HepG2 (cell line): ENCODE results near the gene RPL27A.

Experiments
- ATF6 ChIP-seq: sonication (generic); formaldehyde crosslinking; conservative IDR thresholded peaks from 2 replicates; pipeline ENCODE4 v1.4.0; 2020; ENCODE audit warnings: missing genetic modification reagents
- CREM ChIP-seq, 2 experiments: sonication (generic) in 1 of 2; formaldehyde crosslinking in 1 of 2; IDR thresholded peaks; 2 replicates each; pipeline versions ENCODE4 v1.4.0 to v1.6.1; 2016 to 2020; ENCODE audit warnings: antibody characterized with exemption in 1 of 2, mild to moderate bottlenecking in 1 of 2, missing genetic modification reagents in 1 of 2
- ZNF383 ChIP-seq: sonication (generic); formaldehyde crosslinking; IDR thresholded peaks from 2 replicates; pipeline ENCODE4 v1.4.0; 2020; ENCODE audit warnings: missing genetic modification reagents, mild to moderate bottlenecking, borderline replicate concordance

GRCh38 chr11:8714622-8715225 is 32.1 kb downstream of the RPL27A start:
- TF ChIP-seq ATF6: no peak
- TF ChIP-seq ZNF383 (CRISPR knock-in tag): no peak
- no peak for TF ChIP-seq CREM (IDR thresholded peaks at IDR 0.05)
- no peak for TF ChIP-seq CREM (CRISPR knock-in tag; IDR thresholded peaks at IDR 0.05)
